Mesendoderm (in vitro differentiated cells): ENCODE data around the gene SMYD4.

Experiments used
- DNase-seq: peaks from one replicate; pipeline ENCODE4 v3.0.0; 2013
- H2AK5ac ChIP-seq: 2 replicates; pipeline ENCODE4 v1.6.1; 2013; ENCODE audit warnings: low read length, inconsistent platforms
- H2BK120ac ChIP-seq: 2 replicates; pipeline ENCODE4 v1.6.1; 2013; ENCODE audit warnings: low read depth, mild to moderate bottlenecking, low read length, moderate library complexity, mixed read lengths
- H2BK15ac ChIP-seq: replicated peaks from 2 replicates; pipeline ENCODE4 v1.6.1; 2013; ENCODE audit warnings: low read depth, mild to moderate bottlenecking, moderate library complexity
- H2BK5ac ChIP-seq: 2 replicates; pipeline ENCODE4 v1.6.1; 2013; ENCODE audit warnings: low read length, inconsistent platforms
- H3K18ac ChIP-seq: 2 replicates; pipeline ENCODE4 v1.6.1; 2013; ENCODE audit warnings: mild to moderate bottlenecking, low read length, mixed read lengths
- H3K23ac ChIP-seq: one replicate; pipeline ENCODE4 v1.6.1; 2013; ENCODE audit warnings: low read length
- H3K27ac ChIP-seq: 2 replicates; pipeline ENCODE4 v1.5.1; 2013; ENCODE audit warnings: low read depth, mild to moderate bottlenecking, inconsistent platforms, low read length, moderate library complexity
- H3K27me3 ChIP-seq: 2 replicates; pipeline ENCODE4 v1.6.1; 2013; ENCODE audit warnings: low read length, control low read depth, mild to moderate bottlenecking, inconsistent platforms; ENCODE audit not compliant: insufficient read depth, poor library complexity
- H3K36me3 ChIP-seq: 2 replicates; pipeline ENCODE4 v1.6.1; 2013; ENCODE audit warnings: low read length, inconsistent platforms; ENCODE audit not compliant: control insufficient read depth, insufficient read depth
- H3K4ac ChIP-seq: one replicate; pipeline ENCODE4 v1.6.1; 2013; ENCODE audit warnings: low read depth, mild to moderate bottlenecking, low read length, moderate library complexity
- H3K4me1 ChIP-seq: 2 replicates; pipeline ENCODE4 v1.6.1; 2013; ENCODE audit warnings: low read depth, low read length, inconsistent platforms; ENCODE audit not compliant: control insufficient read depth
- H3K4me2 ChIP-seq: 2 replicates; pipeline ENCODE4 v1.6.1; 2013; ENCODE audit warnings: low read length
- H3K4me3 ChIP-seq: 2 replicates; pipeline ENCODE4 v1.5.1; 2013; ENCODE audit warnings: mild to moderate bottlenecking, low read length
- H3K56ac ChIP-seq: one replicate; pipeline ENCODE4 v1.6.1; 2013; ENCODE audit warnings: low read length
- H3K79me1 ChIP-seq: 2 replicates; pipeline ENCODE4 v1.6.1; 2013; ENCODE audit warnings: low read length, inconsistent platforms
- H3K79me2 ChIP-seq: 2 replicates; pipeline ENCODE4 v1.6.1; 2013; ENCODE audit warnings: mild to moderate bottlenecking, low read length; ENCODE audit not compliant: control insufficient read depth, insufficient read depth
- H3K9ac ChIP-seq: 2 replicates; pipeline ENCODE4 v1.6.1; 2013; ENCODE audit warnings: low read length, inconsistent platforms
- H4K5ac ChIP-seq: one replicate; pipeline ENCODE4 v1.6.1; 2013; ENCODE audit warnings: low read length
- H4K8ac ChIP-seq: one replicate; pipeline ENCODE4 v1.6.1; 2013; ENCODE audit warnings: low read depth, mild to moderate bottlenecking, control low read depth, low read length, moderate library complexity
- WGBS: extraction: QIAGEN DNeasy Blood & Tissue Kit; methylation state at CpG from one replicate; pipeline ENCODE4 v1.1.7; 2013; ENCODE audit warnings: low lambda C conversion rate, missing lambda C conversion rate; ENCODE audit not compliant: insufficient coverage; ENCODE audit errors: extremely low coverage; 5-methylcytosine and 5-hydroxymethylcytosine counted together

Gene SMYD4

GRCh38 chr17:1752425-1753262 is 77.1 kb downstream of the SMYD4 start:
- H2BK5ac ChIP-seq = no peak overlapping the region
- no peak overlapping the region for H3K23ac ChIP-seq
- H3K79me1 ChIP-seq = no peaks in the 10 kb centered on the region
- no peaks in the 10 kb centered on the region for H3K79me2 ChIP-seq
- no peaks in the 10 kb centered on the region for H3K4me1 ChIP-seq
- WGBS = no CpG with 5 or more reads among the region's 18 CpGs
- no peak overlapping the region for H4K8ac ChIP-seq
- peak overlapping the region; percentile 57 for H3K56ac ChIP-seq
- H3K36me3 ChIP-seq = no peaks in the 10 kb centered on the region
- no peak overlapping the region for H3K9ac ChIP-seq
- H3K18ac ChIP-seq = no peak overlapping the region
- H2BK15ac ChIP-seq = no peak overlapping the region
- peak; percentile 57 for DNase-seq
- H2BK120ac ChIP-seq = no peak overlapping the region
- no peak overlapping the region for H3K4me3 ChIP-seq
- no peak overlapping the region for H3K27ac ChIP-seq
- no peaks in the 10 kb centered on the region for H3K27me3 ChIP-seq
- H3K4me2 ChIP-seq = no peak overlapping the region
- no peak overlapping the region for H3K4ac ChIP-seq
- no peak overlapping the region for H2AK5ac ChIP-seq
- no peak overlapping the region for H4K5ac ChIP-seq

- H3K9ac ChIP-seq = no peak overlapping the region
- no peaks in the 10 kb centered on the region for H3K4me1 ChIP-seq
- no peaks in the 10 kb centered on the region for H3K79me2 ChIP-seq
- no peaks in the 10 kb centered on the region for H3K79me1 ChIP-seq
- no peaks in the 10 kb centered on the region for H3K36me3 ChIP-seq
- H3K27ac ChIP-seq = no peak overlapping the region
- H3K27me3 ChIP-seq = no peaks in the 10 kb centered on the region
- H4K8ac ChIP-seq = no peak overlapping the region
- no peak for DNase-seq
- no peak overlapping the region for H4K5ac ChIP-seq
- H3K23ac ChIP-seq = no peak overlapping the region
- no peak overlapping the region for H3K18ac ChIP-seq
- no peak overlapping the region for H2AK5ac ChIP-seq
- no peak overlapping the region for H3K56ac ChIP-seq
- no peak overlapping the region for H2BK120ac ChIP-seq
- H3K4me3 ChIP-seq = no peak overlapping the region
- H3K4me2 ChIP-seq = no peak overlapping the region
- H3K4ac ChIP-seq = no peak overlapping the region
- WGBS = no CpG with 5 or more reads among the region's 9 CpGs
- no peak overlapping the region for H2BK5ac ChIP-seq
- H2BK15ac ChIP-seq = no peak overlapping the region
Measured at GRCh38 chr17:1750628-1751027, 79.1 kb downstream of the SMYD4 start.

- DNase-seq = no peak
- no peak overlapping the region for H2BK120ac ChIP-seq
- no peak overlapping the region for H3K4me2 ChIP-seq
- H3K56ac ChIP-seq = no peak overlapping the region
- H4K5ac ChIP-seq = no peak overlapping the region
- H2AK5ac ChIP-seq = no peak overlapping the region
- no peak overlapping the region for H3K4ac ChIP-seq
- no peaks in the 10 kb centered on the region for H3K27me3 ChIP-seq
- H3K27ac ChIP-seq = no peak overlapping the region
- no peak overlapping the region for H3K23ac ChIP-seq
- no peaks in the 10 kb centered on the region for H3K79me1 ChIP-seq
- H3K79me2 ChIP-seq = no peaks in the 10 kb centered on the region
- H3K9ac ChIP-seq = no peak overlapping the region
- H3K18ac ChIP-seq = no peak overlapping the region
- no peak overlapping the region for H3K4me3 ChIP-seq
- no CpG with 5 or more reads among the region's 22 CpGs for WGBS
- no peak overlapping the region for H2BK5ac ChIP-seq
- no peaks in the 10 kb centered on the region for H3K4me1 ChIP-seq
- H3K36me3 ChIP-seq = no peaks in the 10 kb centered on the region
- H2BK15ac ChIP-seq = no peak overlapping the region
- no peak overlapping the region for H4K8ac ChIP-seq
Measured at GRCh38 chr17:1746975-1747543, 82.6 kb downstream of the SMYD4 start.

- no peak overlapping the region for H3K9ac ChIP-seq
Measured at GRCh38 chr17:1745513-1746020, 84.1 kb downstream of the SMYD4 start.

GRCh38 chr17:1744551-1745512 is 84.9 kb downstream of the SMYD4 start:
- no CpG with 5 or more reads among the region's 29 CpGs for WGBS
- H4K5ac ChIP-seq = no peak overlapping the region
- H3K36me3 ChIP-seq = no peaks in the 10 kb centered on the region
- H3K79me2 ChIP-seq = no peaks in the 10 kb centered on the region
- H3K4me2 ChIP-seq = no peak overlapping the region
- H2BK15ac ChIP-seq = no peak overlapping the region
- H3K27me3 ChIP-seq = no peaks in the 10 kb centered on the region
- no peak overlapping the region for H2AK5ac ChIP-seq
- no peaks in the 10 kb centered on the region for H3K4me1 ChIP-seq
- DNase-seq = no peak
- H2BK5ac ChIP-seq = no peak overlapping the region
- H3K27ac ChIP-seq = no peak overlapping the region
- H3K9ac ChIP-seq = no peak overlapping the region
- H3K56ac ChIP-seq = no peak overlapping the region
- no peak overlapping the region for H3K4me3 ChIP-seq
- H2BK120ac ChIP-seq = no peak overlapping the region
- no peak overlapping the region for H3K4ac ChIP-seq
- H3K23ac ChIP-seq = no peak overlapping the region
- H3K79me1 ChIP-seq = no peaks in the 10 kb centered on the region
- no peak overlapping the region for H4K8ac ChIP-seq
- no peak overlapping the region for H3K18ac ChIP-seq

More at GRCh38 chr17:1745513-1746020, 84.1 kb downstream of the SMYD4 start:
- Histone ChIP-seq H4K8ac (no peak overlapping the region), H3K36me3 (no peaks in the 10 kb centered on the region), H2BK120ac (no peak overlapping the region), H4K5ac (no peak overlapping the region), H3K18ac (no peak overlapping the region), H3K79me2 (no peaks in the 10 kb centered on the region), H3K4ac (no peak overlapping the region), H3K79me1 (no peaks in the 10 kb centered on the region), H3K27ac (no peak overlapping the region), H3K56ac (no peak overlapping the region), H2BK5ac (no peak overlapping the region), H3K4me1 (no peaks in the 10 kb centered on the region), H3K27me3 (no peaks in the 10 kb centered on the region), H2BK15ac (no peak overlapping the region), H2AK5ac (no peak overlapping the region), H3K23ac (no peak overlapping the region), H3K4me2 (no peak overlapping the region), H3K4me3 (no peak overlapping the region)
- WGBS = no CpG with 5 or more reads among the region's 12 CpGs
- DNase-seq = no peak
